Stimulated activated CD4-positive, alpha-beta T cell treated with anti-CD3 and anti-CD28 coated beads, Interleukin-12 subunit alpha, Interleukin-12 subunit beta, amount 100 ng/mL, for 24 hours (primary cell): Measurements from ENCODE around the gene IL17REL.
"Not testable (repeated sequence)": the region's sequence is repeated elsewhere in the genome, so short reads cannot be mapped to it uniquely, and the experiment has no call there.

ENCODE experiments used
- DNase-seq, 2 experiments: peaks; one replicate each; pipeline ENCODE4 v3.0.0-alpha.2; 2020; ENCODE audit warnings: low read depth in 2 of 2

IL17REL gene

DNA sequence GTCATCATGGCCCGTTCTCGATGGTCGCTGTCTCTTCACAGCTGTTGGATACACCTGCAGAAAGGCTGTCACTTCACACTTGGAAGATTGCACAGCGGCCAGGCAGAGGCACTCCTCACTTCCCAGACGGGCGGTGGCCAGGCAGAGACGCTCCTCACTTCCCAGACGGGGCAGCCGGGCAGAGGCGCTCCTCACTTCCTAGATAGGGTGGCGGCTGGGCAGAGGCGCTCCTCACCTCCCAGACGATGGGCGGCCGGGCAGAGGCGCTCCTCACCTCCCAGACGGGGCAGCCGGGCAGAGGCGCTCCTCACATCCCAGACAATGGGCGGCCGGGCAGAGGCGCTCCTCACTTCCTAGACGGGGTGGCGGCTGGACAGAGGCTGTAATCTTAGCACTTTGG lies 22.7 kb downstream of the IL17REL start:
- not testable (repeated sequence) for DNase-seq

DNA sequence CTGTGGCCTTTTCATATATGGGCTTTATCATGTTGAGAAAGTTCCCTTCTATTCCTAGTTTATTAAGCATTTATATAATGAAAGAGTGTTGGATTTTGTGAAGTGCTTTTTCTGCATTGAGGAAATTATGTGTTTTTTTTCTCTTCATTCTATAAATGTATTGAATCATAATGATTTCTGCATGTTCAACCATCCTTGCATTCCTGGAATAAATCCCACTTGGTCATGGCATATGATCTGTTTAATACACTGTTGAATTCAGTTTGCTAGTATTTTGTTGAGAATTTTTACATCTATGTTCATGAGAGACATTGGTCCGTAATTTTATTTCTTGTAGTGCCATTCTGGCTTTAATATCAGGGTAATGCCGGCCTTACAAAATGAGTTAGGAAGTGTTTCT lies 26.2 kb downstream of the IL17REL start:
- DNase-seq = no peak

DNA sequence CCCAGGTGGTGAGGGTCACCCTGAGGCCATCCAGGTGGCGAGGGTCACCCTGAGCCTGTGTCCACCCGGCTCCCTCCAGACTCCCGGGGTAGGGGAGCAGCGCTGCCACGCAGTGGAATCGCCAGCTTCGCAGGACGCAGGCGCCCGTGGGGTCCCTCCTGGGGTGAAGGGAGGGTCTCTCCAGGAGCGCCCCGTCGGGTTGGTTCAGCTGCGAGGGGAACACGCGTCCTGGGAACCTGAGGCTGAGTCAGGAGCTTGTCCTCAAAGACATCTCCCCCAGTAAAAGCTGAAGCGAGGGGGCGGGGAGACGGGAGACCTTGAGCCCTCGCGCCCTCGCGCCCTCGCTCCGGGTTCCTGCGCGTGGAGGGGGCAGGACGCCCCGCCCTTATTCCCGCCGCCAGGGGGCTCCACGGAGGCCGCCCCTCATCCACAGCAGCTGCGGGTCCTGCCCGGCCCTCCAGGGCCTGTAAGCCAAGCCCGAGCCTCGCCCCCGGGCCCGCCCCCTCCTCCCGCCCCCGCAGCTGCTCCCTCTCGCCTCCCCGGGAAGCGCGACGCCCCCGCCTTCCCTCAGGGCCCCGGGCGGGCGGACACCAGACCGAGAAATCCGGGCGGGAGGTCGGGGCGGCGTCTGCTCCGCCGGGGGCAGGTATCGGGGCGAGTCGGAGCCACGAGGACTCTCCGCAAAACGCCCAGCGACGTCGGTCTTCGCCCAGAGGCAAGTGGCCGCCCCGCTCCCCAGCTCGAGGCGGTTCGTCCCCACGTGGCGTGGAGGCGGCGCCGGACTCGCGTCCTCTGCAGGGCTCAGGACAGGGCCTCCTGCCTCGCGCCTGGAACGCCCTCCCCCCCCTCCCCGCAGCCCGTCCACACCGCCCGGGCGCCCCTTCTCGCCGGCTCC lies 29.2 kb downstream of the IL17REL start:
- no peak for DNase-seq

DNA sequence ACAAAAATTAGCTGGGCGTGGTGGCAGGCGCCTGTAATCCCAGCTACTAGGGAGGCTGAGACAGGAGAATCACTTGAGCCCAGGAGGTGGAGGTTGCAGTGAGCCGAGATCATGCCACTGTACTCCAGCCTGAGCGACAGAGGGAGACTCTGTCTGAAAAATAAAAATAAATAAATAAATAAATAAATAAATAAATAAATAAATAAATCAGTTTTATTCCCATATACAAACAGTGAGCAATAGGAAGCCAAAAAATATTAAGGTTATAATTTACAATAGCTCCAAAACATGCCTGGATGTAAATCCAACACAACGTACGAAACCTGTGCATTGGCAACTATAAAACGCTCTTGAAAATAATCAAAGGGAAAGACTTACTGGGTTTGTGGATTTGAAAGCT lies 30.8 kb downstream of the IL17REL start:
- not testable (repeated sequence) for DNase-seq

DNA sequence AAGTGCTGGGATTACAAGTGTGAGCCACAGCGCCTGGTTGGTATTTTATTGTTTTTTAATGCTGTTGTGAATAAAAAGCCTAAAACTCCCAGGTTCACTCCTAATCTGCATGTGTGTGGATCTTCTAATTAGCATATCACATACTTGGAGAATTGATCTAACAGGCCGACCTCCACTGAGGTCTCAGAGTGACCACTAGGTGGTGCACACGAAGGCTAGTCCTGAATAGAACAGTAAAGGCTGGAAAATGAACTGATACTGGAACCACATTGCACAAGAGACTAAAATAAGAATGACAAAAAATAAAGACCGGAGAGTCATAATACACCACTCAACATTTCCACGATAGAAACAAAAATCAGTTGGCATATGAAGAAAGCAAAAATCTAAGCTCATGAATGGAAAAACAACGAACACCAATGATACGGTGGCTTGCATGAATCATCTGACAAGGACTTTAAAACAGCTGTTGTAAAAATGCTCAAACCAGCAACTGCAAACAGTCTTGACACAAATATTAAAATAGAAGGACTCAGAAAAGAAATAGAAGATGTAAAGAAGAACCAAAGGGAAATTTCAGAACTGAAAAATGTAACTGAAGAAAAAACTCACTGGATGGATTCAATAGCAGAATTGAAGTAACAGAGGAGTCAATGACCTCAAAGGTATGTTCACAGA lies 32.8 kb downstream of the IL17REL start:
- peak in 1 of 2 experiments; percentile 59 for DNase-seq

- DNase-seq = no peak
Measured at GRCh38 chr22:49977578-49977977, 35.0 kb downstream of the IL17REL start.

DNA sequence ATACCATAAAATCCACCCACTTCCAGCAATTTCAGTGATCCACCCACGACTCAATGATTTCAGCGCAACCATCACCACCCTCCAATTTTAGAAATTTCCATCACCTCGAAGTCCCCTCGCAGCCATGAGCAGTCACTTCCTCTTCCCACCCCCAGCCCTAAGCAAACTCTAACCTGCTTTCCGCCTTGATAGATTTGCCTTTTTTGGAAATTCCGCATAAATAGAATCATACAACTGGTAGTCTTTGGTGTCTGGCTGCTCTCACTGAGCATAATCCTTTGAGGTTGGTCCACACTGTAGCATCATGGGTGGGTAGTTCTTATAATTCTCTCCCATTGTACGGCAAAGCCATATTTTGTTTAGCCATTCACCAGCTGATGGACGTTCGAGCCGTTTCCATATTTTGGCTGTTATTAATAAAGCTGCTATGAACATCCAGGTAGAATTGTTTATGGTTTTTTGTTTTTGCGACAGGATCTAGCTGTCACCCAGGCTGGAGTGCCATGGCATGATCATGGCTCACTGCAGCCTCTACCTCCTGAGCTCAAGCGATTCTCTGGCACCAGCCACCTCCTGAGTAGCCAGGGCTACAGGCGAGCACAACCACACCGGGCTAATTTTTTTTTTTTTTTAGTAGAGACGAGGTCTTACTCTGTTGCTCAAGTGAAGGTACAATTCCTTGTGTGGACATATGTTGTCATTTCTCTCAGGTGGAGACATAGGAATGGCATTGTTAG lies 36.0 kb downstream of the IL17REL start:
- DNase-seq = peak in 1 of 2 experiments; percentile 59

- peak in 1 of 2 experiments; percentile 56 for DNase-seq
Measured at GRCh38 chr22:49975543-49976389, 36.8 kb downstream of the IL17REL start.

DNA sequence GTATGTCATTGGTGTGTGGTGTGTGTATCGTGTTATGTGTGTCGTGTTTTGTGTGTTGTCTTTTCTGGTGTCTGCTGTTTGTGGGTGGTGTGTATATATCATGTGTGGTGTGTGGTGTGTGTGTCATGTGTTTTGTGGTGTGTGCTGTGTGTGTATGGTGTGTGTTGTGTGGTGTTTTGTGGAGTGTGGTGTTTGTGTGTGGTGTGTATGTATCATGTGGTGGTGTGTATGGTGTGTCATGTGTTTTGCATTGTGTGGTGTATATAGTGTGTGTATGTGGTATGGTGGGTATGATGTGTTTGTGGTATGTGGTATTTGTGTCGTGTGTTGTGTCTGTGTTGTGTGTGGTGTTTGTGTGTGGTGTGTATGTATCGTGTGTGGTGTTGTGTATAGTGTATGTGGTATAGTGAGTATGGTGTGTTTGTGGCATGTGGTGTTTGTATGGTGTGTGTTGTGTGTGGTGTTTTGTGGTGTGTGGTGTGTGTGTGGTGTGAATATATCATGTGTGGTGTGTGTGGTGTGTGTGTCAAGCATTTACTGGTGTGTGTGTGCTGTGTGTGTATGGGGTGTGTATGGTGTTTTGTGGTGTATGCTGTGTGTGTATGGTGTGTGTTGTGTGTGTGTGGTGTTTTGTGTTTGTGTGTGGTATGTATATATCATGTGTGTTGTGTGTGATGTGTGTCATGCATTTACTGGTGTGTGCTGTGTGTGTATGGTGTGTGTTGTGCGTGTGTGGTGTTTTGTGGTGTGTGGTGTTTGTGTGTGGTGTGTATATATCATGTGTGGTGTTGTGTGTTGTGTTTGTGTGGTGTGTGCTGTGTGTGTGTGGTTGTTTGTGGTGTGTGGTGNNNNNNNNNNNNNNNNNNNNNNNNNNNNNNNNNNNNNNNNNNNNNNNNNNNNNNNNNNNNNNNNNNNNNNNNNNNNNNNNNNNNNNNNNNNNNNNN lies 39.3 kb downstream of the IL17REL start:
- no peak for DNase-seq

DNA sequence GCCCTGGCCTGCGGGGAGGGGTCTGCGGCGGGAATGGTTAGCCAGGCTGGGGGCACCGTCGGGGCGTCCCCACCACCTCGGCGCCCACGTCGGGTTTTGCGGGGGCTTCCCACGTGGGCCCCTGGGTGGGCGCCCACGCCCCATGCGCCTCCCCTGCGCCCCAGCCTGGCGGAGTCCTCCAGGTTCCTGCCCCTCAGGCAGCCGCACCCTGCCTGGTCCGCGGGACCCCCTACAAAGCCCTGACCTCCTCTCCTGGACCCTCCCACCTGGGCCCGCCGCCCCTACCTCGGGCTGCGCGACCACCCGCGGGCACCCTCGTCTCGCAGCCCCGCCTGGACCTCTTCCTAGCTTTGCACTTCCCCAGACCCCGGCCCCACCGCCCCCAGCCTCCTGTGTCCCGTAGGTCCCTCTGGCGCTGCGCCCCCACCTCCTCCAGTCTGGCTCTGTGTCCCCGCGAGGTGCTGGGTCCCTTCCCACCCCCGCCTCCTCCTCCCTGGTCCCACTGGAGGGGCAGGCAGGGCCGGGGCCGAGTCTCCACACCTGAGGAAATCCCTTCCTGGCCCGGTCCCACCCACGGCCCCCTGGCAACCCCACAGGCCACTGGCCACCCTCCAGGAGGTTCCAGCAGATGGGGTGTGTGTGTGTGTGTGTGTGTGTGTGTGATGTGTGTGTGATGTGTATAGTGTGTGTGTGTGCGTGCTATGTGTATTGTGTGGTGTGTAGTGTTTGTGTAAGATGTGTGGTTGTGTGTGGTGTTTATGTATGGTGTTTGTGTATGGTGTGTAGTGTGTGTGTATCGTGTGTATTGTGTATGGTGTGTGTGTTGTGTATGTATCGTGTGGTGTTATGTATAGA lies 40.2 kb downstream of the IL17REL start:
- DNase-seq = peak in 1 of 2 experiments; percentile 25

- peak; percentile 59 to 77 for DNase-seq
Measured at GRCh38 chr22:49971232-49972162, 41.1 kb downstream of the IL17REL start.

GRCh38 chr22:49970528-49971231 lies 41.9 kb downstream of the IL17REL start:
- DNase-seq = peak; percentile 91 to 95

GRCh38 chr22:49969751-49970527 lies 42.6 kb downstream of the IL17REL start:
- DNase-seq = no peak

DNA sequence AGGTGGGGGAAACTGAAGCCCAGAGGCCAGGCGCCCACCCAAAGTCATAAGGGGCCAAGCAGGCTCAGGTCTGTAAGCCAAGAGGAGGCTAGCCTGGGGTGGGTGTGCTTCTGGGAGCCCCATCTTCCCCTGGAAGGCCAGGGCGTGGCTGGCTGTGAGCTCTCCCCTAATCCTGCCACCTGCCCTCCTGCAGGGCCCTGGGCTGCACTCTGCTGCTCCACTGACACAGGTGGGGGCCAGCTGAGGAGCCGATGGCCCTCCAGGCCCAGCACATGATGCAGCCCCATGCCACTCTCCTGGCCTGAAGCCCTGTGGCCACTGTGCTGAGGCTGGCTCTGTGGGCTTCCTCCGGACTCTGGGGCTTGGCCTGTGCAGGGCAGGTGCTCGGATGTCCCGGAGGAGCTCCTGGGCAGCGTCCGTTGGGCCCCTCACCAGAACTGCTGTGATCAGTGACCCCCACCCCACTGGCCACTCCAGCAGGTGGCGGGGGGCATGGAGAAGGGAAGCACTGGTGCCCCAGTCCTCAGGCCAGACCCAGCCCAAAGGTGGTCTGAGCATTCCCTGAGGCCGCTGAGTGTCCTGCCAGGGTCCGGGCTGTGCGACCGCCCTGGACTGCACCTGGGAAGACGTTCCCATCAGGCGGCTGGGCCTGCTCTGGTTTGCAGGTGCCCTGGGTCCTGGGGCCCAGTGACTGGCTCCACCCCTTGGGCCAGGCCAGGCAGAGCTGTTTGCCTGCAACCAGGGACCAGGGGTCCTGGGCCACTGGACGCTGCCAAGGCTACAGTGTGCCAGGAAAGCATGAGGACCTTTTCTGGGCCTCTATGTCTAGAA lies 43.5 kb downstream of the IL17REL start:
- DNase-seq = no peak

GRCh38 chr22:49968313-49968830 lies 44.2 kb downstream of the IL17REL start:
- no peak for DNase-seq
